Gastrocnemius medialis (tissue), 4 donors: Measurements from ENCODE around the gene TXLNB.

Experiments used
- CTCF ChIP-seq, 5 experiments: fragments of 450-650 bp in 3 of 5; fragments of 200-600 bp in 2 of 5; sonication (generic) in 2 of 5; IDR thresholded peaks in 4 of 5; conservative IDR thresholded peaks in 1 of 5; 1 replicate in 4 of 5; 2 replicates in 1 of 5; pipeline ENCODE4 v1.5.1; 2016 to 2019; ENCODE audit warnings: antibody characterized with exemption in 5 of 5, mild to moderate bottlenecking in 3 of 5, moderate library complexity in 3 of 5
- POLR2A ChIP-seq, 2 donors: fragments of 450-650 bp; IDR thresholded peaks; one replicate each; pipeline ENCODE4 v1.6.1; 2017; ENCODE audit warnings: antibody characterized with exemption in 2 of 2, mild to moderate bottlenecking in 2 of 2, moderate library complexity in 2 of 2

- TF ChIP-seq CTCF (IDR thresholded peaks at IDR 0.05 in 4 of 5, conservative IDR thresholded peaks at IDR 0.05 in 1 of 5) (no peak), POLR2A (IDR thresholded peaks at IDR 0.05) (no peak)
These were observed 4.1 kb upstream of the TXLNB start for GRCh38 chr6:139295901-139296300.
